Heart left ventricle (tissue), 16 donors: ENCODE measurements around the gene MRPL11. TPM values are rescaled to one million over a fixed set of nuclear protein-coding genes. Genes with fewer than 3 reads are reported as not detected.
"Not testable (repeated sequence)": the region's sequence is repeated elsewhere in the genome, so short reads cannot be mapped to it uniquely, and the experiment has no call there.

Experiments used
- ATAC-seq, 4 donors: fragments of 200-7000 bp; cut with Tn5 transposase; one replicate each; pipeline ENCODE4 v1.9.1; 2020 to 2022; ENCODE audit warnings: moderate library complexity in 4 of 4, mild to moderate bottlenecking in 3 of 4, moderate number of reproducible peaks in 1 of 4
- DNase-seq, 5 donors: peaks; one replicate each; pipeline ENCODE4 v3.0.0-alpha.2; 2020
- H3K27ac ChIP-seq, 12 donors: fragments of 200-600 bp; sonication (generic) in 4 of 12; one replicate each; pipeline versions ENCODE4 v1.5.0 to v1.8.0; 2016 to 2022; ENCODE audit warnings: mild to moderate bottlenecking in 2 of 12
- H3K27me3 ChIP-seq, 9 donors: fragments of 200-600 bp; sonication (generic) in 2 of 9; one replicate each; pipeline versions ENCODE4 v1.5.1 to v1.8.0; 2016 to 2022; ENCODE audit warnings: mild to moderate bottlenecking in 3 of 9
- H3K36me3 ChIP-seq, 9 donors: fragments of 200-600 bp; sonication (generic) in 2 of 9; one replicate each; pipeline versions ENCODE4 v1.5.0 to v1.8.0; 2018 to 2022; ENCODE audit warnings: mild to moderate bottlenecking in 2 of 9
- H3K4me1 ChIP-seq, 12 donors: fragments of 200-600 bp; sonication (generic) in 4 of 12; one replicate each; pipeline versions ENCODE4 v1.5.0 to v1.8.0; 2016 to 2022; ENCODE audit warnings: mild to moderate bottlenecking in 3 of 12
- H3K4me3 ChIP-seq, 12 donors: fragments of 200-600 bp; sonication (generic) in 4 of 12; one replicate each; pipeline versions ENCODE4 v1.5.0 to v1.8.0; 2017 to 2022; ENCODE audit warnings: mild to moderate bottlenecking in 9 of 12, moderate library complexity in 4 of 12
- H3K9me3 ChIP-seq, 12 donors: fragments of 200-600 bp; sonication (generic) in 4 of 12; one replicate each; pipeline versions ENCODE4 v1.5.0 to v1.8.0; 2016 to 2022; ENCODE audit warnings: mild to moderate bottlenecking in 1 of 12
- CTCF ChIP-seq, 12 donors: fragments of 200-600 bp; sonication (generic) in 4 of 12; IDR thresholded peaks; one replicate each; pipeline versions ENCODE4 v1.5.0 to v1.8.0; 2018 to 2022; ENCODE audit warnings: antibody characterized with exemption in 12 of 12, mild to moderate bottlenecking in 5 of 12
- POLR2A ChIP-seq, 2 donors: fragments of 450-650 bp; IDR thresholded peaks; one replicate each; pipeline ENCODE4 v1.6.1; 2017; ENCODE audit warnings: antibody characterized with exemption in 2 of 2, mild to moderate bottlenecking in 2 of 2, moderate library complexity in 2 of 2
- WGBS, 4 donors: extraction: QIAGEN DNeasy Blood & Tissue Kit in 2 of 4; methylation state at CpG; one replicate each; pipeline versions ENCODE4 v1.1.5 to v1.1.7; 2013 to 2018; 5-methylcytosine and 5-hydroxymethylcytosine counted together
- intact Hi-C, 10 donors: fragments of 100-400 bp; cut with DNase I; formaldehyde crosslinking; loops; one replicate each; pipeline versions ENCODE4 v1.11.1 to v1.14.2; 2022
- polyA plus RNA-seq, 2 donors: library from polyadenylated mRNA; stranded (reverse); fragments of 200-250 nt; gene quantifications; one replicate each; pipeline ENCODE4 v1.2.3, GENCODE V29; 2013
- total RNA-seq, 9 donors: library from RNA; depleted of rRNA in 2 of 9; stranded (reverse); fragments of >200 nt in 2 of 9; fragmentation: NEBNext Ultra II Directional in 3 of 9; extraction: Animal tissue kit (Norgen Biotek cat#: 25700) in 3 of 9; gene quantifications; one replicate each; pipeline versions ENCODE4 v1.1.0 to v1.2.4, GENCODE V29; 2016 to 2023
- donor health status: ischemic (EF 13 %, LVEDD 7.1; RV severe dilation, severe dysfunction).
- donor health status: healthy with polysubstance abuse.
- donor health status: DM: no; HTN: yes; CAD: no.
- donor health status: DM: no; HTN: no; CAD: no.
- donor health status: ischemic (EF 25% LVEDD 6.9; RV normal size, moderate dysfunction).
- donor health status: ischemic (EF 25% LVEDD 5.7; RV mildly dilated, moderate dysfunction).
- donor health status: healthy.
- donor health status: DM: yes; HTN: yes; CAD: no.
- donor health status: ischemic (EF 35%, LVEDD 5.7; RV mildly dilated, moderate dysfunction).
- donor health status: nonischemic (EF 11% LVEDD 7.7; RV severe dilation, severe dysfunction).
- donor health status: DM: yes; HTN: yes; CAD: no.
- donor health status: PGD.
- donor health status: ischemic (EF 29% LVEDD 5.4; RV normal size, mild dysfunction).
- donor health status: nonischemic (EF 23%, LVEDD 6.1; RV moderate dilation, normal function).

Gene MRPL11
- total and polyA plus RNA-seq, 11 donors = 38.9 to 62.8 (median 47.4) TPM

GRCh38 chr11:66437979-66438503 is 607 bp downstream of the MRPL11 start:
- WGBS, 4 donors = 5 to 10% (median 8%) methylated on average over 12 of the region's 12 CpGs
- H3K4me3 ChIP-seq = peak overlapping the region; percentile 63 to 98 (median 83)
- DNase-seq (no peak), ATAC-seq (no peak)
- intact Hi-C loops = loop anchor here in 3 of 10 donors (2.0 to 5.0 kb wide), 3 partner anchors 29 to 46 kb away; partner anchors contain the start of gene PELI3 (in 1 of the 3)
- TF ChIP-seq CTCF (IDR thresholded peaks at IDR 0.05) = no peak
- TF ChIP-seq POLR2A (IDR thresholded peaks at IDR 0.05) = no peak
- peaks cover 0 to 37% (median 31%) of the 10 kb centered on the region in 9 donors for H3K36me3 ChIP-seq
- H3K4me1 ChIP-seq = peaks cover 0 to 11% (median 8%) of the 10 kb centered on the region in 12 donors
- H3K27ac ChIP-seq = peak overlapping the region in 10 of 12 donors; percentile 82 to 93 (median 90)
- H3K27me3 ChIP-seq = no peaks in the 10 kb centered on the region
- H3K9me3 ChIP-seq = peaks cover 0 to 6% (median under 1%) of the 10 kb centered on the region in 12 donors

GRCh38 chr11:66432597-66432996 is 6.1 kb downstream of the MRPL11 start:
- DNase-seq (no peak), ATAC-seq (no peak)
- Histone ChIP-seq H3K36me3 (peaks cover 0 to 43% (median 31%) of the 10 kb centered on the region in 9 donors), H3K4me3 (no peak overlapping the region), H3K4me1 (peaks cover 0 to 3% (median under 1%) of the 10 kb centered on the region in 12 donors), H3K9me3 (no peaks in the 10 kb centered on the region), H3K27ac (no peak overlapping the region), H3K27me3 (no peaks in the 10 kb centered on the region)
- intact Hi-C loops = no loop called here
- 90 to 93% (median 91%) methylated on average over 7 of the region's 7 CpGs for WGBS, 4 donors
- no peak for TF ChIP-seq CTCF (IDR thresholded peaks at IDR 0.05)
- TF ChIP-seq POLR2A (IDR thresholded peaks at IDR 0.05) = no peak

DNA sequence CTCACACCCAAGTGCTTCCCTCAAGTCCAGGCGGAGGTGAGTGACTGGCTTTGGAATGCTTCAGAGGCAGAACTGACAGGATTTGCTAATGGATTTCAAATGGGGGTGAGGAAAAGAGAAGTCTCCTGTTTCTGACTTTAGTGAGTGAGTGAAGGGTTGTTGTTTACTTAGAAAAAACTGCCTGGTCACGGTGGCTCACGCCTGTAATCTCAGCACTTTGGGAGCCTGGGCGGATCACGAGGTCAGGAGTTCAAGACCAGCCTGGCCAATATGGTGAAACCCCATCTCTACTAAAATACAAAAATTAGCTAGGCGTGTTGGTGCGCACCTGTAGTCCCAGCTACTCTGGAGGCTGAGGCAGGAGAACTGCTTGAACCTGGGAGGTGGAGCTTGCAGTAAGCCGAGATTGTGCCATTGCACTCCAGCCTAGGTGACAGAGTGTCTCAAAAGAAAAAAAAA is 6.7 kb downstream of the MRPL11 start:
- not testable (repeated sequence) for H3K27me3 ChIP-seq, H3K4me3 ChIP-seq, H3K9me3 ChIP-seq, H3K27ac ChIP-seq, DNase-seq, H3K4me1 ChIP-seq, ATAC-seq
- intact Hi-C loops = loop anchor here in 1 of 10 donors (2.0 kb wide), 1 partner anchor 25 kb away; no protein-coding TSS in a partner anchor
- peaks cover 0 to 39% (median 28%) of the 10 kb centered on the region in 9 donors for H3K36me3 ChIP-seq
- 86 to 91% (median 89%) methylated on average over 8 of the region's 8 CpGs for WGBS, 4 donors

DNA sequence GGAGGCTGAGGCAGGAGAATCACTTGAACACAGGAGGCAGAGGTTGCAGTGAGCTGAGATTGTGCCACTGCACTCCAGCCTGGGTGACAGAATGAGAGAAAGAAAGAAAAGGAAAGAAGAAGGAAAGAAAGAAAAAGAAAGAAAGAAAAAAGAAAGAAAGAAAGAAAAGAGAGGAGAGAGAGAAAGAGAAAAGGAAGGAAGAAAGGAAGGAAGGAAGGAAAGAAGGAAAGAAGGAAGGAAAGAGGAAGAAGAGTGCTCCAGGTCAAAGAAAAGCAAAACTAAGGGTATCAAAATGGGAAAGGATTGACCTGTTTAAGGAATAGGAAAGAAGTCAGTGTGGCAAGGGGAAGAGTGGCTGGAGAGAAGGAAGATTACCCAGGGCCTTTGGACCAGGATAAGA is 7.4 kb downstream of the MRPL11 start:
- ATAC-seq = not testable (repeated sequence)

GRCh38 chr11:66429983-66430602 is 8.6 kb downstream of the MRPL11 start:
- TF ChIP-seq POLR2A (IDR thresholded peaks at IDR 0.05) (no peak), CTCF (IDR thresholded peaks at IDR 0.05) (peak; percentile 62 to 83 (median 70))
- no peak overlapping the region for H3K4me3 ChIP-seq
- ATAC-seq (peak in 3 of 4 donors; percentile 78), DNase-seq (peak; percentile 58 to 81 (median 71))
- intact Hi-C loops = loop anchor here in 7 of 10 donors (1.0 to 2.0 kb wide), 4 partner anchors 21 to 23 kb away; no protein-coding TSS in a partner anchor
- H3K4me1 ChIP-seq = no peaks in the 10 kb centered on the region
- H3K9me3 ChIP-seq = no peaks in the 10 kb centered on the region
- H3K36me3 ChIP-seq = peaks cover 0 to 22% (median 12%) of the 10 kb centered on the region in 9 donors
- H3K27ac ChIP-seq = no peak overlapping the region
- WGBS, 4 donors = 27 to 31% (median 30%) methylated on average over 9 of the region's 9 CpGs
- no peaks in the 10 kb centered on the region for H3K27me3 ChIP-seq

More for the DNA sequence above, 7.4 kb downstream of the MRPL11 start:
- H3K36me3 ChIP-seq = peaks cover 0 to 34% (median 23%) of the 10 kb centered on the region in 9 donors
- H3K27ac ChIP-seq, DNase-seq, H3K27me3 ChIP-seq, H3K9me3 ChIP-seq, H3K4me1 ChIP-seq, H3K4me3 ChIP-seq: not testable (repeated sequence)
- intact Hi-C loops = loop anchor here in 1 of 10 donors (2.0 kb wide), 1 partner anchor 24 kb away; no protein-coding TSS in a partner anchor
